ENCODE results near the gene ARHGAP18.

The ARHGAP18 gene

GRCh38 chr6:129643968-129644367 lies 66.0 kb downstream of the ARHGAP18 start:
- DNase-seq (ENCODE audit: low spot score), result no peak

GRCh38 chr6:129643176-129643575 lies 66.8 kb downstream of the ARHGAP18 start:
- DNase-seq (ENCODE audit: low spot score), result no peak

- no peak for DNase-seq (ENCODE audit: low spot score)
Observed at GRCh38 chr6:129642322-129642721, 67.7 kb downstream of the ARHGAP18 start.

DNA sequence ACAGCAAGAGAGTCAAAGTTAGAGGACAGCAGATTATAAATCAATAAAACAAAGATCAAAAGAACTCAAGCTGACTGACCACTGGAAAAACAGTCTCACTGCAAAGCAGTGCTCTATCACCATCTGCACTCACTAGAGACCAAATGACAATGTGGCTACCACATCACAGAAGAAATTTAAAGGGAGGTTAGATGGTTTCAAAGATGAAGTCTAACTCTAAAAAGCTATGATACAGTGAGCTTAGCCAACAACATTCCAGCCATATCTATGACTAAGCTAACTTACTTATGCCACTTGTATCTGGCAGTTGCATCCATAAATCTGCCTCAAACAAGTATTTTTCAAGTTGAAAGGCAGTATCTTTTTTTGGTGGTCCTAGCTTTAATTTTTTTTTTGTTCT lies 68.6 kb downstream of the ARHGAP18 start:
- DNase-seq (ENCODE audit: low spot score), result no peak

DNA sequence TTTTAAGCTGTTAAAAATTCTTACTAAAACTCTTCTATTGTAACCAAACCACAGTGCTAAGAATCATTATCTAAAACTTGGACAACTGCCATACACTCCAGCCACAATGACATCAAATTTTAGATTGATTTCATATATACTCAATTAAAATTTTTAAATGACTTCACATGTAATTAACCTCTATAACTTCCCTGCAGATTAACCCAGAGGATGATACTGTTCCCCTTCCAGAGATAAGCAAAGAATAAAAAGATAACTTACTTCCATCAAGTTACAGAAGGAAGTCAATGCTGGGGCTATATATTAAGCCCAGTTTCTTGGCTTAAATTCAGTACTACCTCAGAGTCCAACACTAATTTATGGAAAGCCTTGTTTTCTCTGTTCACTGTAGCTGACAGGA lies 71.3 kb downstream of the ARHGAP18 start:
- DNase-seq (ENCODE audit: low spot score), result no peak

DNA sequence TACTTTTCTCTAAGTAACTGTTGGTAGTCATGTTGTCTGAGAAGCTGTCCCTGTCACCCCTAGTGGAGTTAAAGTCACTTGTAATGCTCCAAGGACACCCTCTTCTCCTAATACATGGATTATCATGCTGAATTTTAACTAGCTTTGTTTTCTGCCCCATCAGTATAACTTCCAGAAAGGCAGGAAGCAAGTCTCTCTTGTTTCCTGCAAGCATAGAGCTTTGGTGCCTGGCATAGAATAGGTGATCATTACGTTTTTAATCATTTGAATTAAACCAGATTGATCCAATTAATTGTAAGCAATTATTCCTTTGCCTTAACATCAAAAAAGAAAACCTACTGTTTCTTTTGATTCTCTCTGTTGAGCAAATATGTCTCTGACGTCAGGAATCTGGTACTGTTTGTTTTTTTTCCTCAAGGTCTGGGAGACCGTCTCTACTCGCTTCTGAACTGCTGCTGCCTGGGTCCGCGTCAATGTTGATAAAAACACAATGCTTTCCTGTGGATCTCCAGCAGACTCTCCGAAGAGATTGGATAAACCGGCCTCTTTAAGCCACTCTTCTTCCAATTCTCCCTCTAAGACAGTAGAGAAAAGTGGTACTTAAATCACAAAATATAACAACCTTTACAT lies 71.8 kb downstream of the ARHGAP18 start:
- DNase-seq (ENCODE audit: low spot score), result no peak

- DNase-seq (ENCODE audit: low spot score), result no peak
Observed at GRCh38 chr6:129637340-129638054, 72.5 kb downstream of the ARHGAP18 start.

DNA sequence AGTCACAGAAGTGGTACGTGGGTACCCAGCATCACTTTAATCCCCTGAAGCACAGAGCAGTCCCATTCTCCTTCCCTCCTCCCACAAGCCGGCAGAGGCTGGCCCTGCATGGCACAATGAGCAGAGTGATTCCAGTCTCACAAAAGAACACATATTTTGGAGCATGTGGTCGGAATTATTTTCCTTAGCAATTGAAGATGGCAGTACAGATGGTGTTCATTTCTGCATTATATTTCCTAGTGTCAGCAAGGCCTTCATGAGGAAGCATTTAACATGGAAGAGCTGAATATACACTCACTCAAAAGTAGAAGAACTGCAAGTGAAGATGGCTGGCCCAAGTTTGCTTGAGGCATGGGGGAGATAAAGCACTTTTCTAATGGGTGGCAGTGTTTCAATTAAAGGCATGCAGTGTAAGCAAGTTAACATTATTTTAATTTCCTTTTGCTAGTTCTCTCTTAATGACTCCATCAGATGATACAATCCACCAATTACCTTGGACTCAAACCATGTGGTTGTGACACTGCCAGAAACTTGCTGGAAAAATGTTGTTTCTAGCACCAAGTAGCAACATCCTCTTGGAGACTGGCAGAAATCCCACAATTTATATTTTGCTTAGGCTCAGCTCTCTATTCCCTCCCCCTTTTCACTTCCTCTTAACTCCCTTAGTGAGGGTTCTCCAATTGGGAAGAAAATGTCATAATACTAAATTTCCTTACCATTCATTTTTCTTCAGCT lies 74.4 kb downstream of the ARHGAP18 start:
- no peak for DNase-seq (ENCODE audit: low spot score)

DNA sequence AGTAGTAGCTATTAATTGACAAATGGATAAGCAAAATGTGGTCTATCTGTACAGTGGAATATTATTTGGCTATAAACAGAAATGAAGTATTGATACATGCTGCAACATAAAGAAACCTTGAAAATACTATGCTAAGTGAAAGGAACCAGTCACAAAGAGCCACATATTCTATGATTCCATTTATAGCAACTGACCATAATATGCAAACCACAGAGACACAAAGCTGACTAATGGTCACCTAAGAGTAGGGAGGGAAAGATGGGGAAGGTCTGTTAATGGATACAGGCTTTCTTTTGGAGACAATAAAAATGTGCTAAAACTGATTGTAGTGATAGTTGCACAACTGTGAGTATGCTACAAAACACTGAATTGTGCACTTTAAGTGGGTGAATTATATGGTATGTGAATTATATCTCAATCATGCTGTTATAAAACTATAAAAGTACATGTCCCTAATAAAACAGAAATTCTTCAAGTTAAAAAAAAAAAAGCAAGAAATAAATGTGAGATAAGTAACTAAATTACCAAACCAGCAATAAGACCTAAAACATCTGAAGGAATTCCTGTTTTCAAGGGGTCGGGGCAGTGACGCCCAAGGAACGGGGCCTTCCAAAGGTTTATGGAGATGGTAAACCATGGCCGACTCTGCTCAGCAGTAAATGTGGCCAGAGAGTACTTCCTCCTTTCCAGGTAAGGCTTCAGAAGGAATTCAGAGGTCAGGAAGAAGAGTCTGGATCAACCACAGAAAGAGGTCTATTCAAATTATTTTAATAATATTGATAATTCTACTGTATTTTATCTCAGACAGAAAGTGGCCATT lies 75.4 kb downstream of the ARHGAP18 start:
- DNase-seq (ENCODE audit: low spot score), result no peak

DNA sequence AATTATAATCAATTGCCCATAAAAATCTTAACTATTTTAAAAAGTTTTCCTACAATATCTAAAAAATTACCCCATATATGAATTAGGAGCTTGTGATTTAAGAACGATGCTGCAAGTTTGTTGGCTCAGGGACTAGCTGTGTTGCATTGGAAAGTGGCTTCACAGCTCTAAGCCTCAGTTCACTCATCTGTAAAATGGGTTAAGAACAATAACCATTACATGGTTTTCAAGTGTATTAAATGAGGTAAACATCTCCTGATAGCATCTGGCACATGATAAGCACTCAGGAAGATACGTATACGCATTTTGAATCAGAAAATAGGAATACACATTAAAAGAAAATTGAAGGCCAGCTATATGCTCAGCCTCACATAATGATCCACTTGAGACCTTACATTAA lies 76.4 kb downstream of the ARHGAP18 start:
- no peak for DNase-seq (ENCODE audit: low spot score)

DNA sequence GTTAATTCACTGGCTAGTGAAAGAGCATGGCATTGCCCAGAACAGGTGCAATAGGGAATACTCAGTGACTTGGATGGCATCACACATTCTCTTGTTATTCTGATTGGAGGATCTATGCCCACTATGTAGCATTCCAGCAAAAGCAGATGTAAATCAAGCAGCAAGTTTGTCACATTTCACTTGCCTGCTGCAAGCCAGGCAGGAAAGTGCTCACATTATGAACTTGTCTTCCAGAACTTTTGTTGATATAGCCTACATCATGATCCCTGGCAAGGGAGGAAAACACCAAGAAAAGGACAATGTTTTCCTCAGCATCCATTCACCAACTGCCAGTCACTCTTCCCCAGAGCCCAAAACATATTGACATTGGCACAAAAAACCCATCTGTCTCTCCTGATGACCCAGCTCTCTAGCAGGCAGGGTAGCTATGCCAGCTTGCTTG lies 77.8 kb downstream of the ARHGAP18 start:
- no peak for DNase-seq (ENCODE audit: low spot score)

GRCh38 chr6:129631070-129631469 lies 78.9 kb downstream of the ARHGAP18 start:
- DNase-seq (ENCODE audit: low spot score), result no peak

DNA sequence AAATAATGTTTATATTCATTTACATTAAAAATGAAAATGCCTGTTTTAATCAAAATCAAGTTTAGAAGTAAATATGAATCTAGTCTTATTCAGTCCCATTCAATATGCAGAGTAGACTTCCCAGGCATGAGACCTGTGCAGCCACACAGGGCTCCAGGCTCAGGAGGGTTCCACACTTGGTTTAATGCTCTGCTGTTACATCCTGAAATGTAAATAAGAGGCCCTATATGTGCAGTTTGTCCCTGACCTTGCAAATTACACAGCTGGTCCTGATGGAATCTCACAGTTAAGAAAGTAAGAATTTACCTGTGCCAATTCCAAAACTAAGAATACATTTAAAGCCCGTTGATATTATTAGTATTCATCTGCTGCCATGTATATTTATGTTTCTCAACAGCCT lies 79.4 kb downstream of the ARHGAP18 start:
- DNase-seq (ENCODE audit: low spot score), result no peak

GRCh38 chr6:129628101-129628815 lies 81.7 kb downstream of the ARHGAP18 start:
- DNase-seq (ENCODE audit: low spot score), result peak; percentile 20

GRCh38 chr6:129624488-129624887 lies 85.5 kb downstream of the ARHGAP18 start:
- DNase-seq (ENCODE audit: low spot score), result no peak

- no peak for DNase-seq (ENCODE audit: low spot score)
Observed at GRCh38 chr6:129623008-129623732, 86.8 kb downstream of the ARHGAP18 start.

DNA sequence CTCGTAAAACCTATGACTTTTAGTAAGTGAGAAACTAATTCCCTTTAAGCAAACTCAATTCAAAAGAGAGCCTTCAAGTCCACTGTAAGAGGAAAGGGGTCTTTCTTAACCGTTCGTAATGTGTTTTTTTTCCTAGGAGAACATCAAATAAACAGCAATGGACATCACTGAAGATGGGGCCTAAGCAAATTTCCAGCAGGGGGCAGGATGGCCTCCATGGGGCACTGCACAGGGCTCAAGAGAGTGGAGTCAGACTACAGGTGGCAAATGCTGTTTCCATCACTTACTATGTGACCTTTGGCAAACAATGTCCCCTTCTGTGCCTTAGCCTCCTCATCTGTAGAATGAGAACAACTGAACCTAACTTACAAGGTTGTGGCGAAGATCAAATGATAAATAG lies 88.7 kb downstream of the ARHGAP18 start:
- no peak for DNase-seq (ENCODE audit: low spot score)

DNA sequence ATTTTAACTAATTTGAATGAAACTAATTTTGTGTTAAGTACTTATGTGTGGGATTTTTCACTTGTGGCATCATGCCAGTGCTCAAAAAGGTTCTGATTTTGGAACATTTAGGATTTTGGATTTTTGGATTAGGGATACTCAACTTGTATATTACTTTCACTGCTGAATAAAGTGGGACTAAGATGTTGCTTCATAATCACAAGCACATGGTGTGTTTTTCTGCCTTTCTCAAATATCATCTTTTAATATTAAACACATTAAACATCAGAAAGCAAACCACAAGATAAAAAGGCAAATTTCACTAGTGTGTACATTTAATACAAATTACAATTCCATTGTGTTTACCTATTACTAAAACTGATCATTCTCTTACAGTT lies 89.8 kb downstream of the ARHGAP18 start:
- DNase-seq (ENCODE audit: low spot score), result no peak

GRCh38 chr6:129619579-129620233 lies 90.3 kb downstream of the ARHGAP18 start:
- no peak for DNase-seq (ENCODE audit: low spot score)

DNA sequence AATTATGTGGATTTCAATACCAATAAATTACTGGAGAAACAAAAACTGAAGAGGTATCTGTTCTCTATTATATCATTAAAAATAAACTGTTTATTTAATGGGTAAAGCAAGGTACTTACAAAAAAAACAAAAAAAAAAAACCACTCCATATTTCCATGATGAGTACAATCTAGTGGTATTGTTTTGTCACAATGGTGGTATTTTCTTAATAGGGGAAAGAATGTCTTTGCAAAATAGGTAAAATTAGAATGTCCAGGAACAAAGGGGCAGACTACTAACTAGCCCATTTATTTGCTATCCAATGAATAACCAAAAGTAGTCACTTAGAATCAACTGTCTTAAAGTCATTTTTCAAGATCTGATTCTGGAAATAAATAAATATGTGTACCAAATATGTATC lies 92.0 kb downstream of the ARHGAP18 start:
- DNase-seq (ENCODE audit: low spot score), result no peak

Data from globus pallidus (tissue), 1 donor.